ENCODE data around the gene CDHR1.

CDHR1 gene

GRCh38 chr10:84269162-84269561 lies 74.8 kb downstream of the CDHR1 start:
- DNase-seq (ENCODE audit: low read depth): no peak

More at GRCh38 chr10:84269162-84269561, 74.8 kb downstream of the CDHR1 start:
- no peak overlapping the region for H3K4me3 ChIP-seq (ENCODE audit: low read depth, low read length)
- TF ChIP-seq CTCF (conservative IDR thresholded peaks at IDR 0.05; ENCODE audit: low read depth, low read length): no peak

Measured in choroid plexus epithelial cell (primary cell).